Measurements from ENCODE around the gene VPS25.

VPS25 gene

GRCh38 chr17:42795465-42795864, 22.2 kb downstream of the VPS25 start:
- no peak for DNase-seq

GRCh38 chr17:42796066-42796758, 23.0 kb downstream of the VPS25 start:
- no peak for DNase-seq

GRCh38 chr17:42797067-42798007, 24.1 kb downstream of the VPS25 start:
- DNase-seq: no peak

- no peak for DNase-seq
These were observed 24.7 kb downstream of the VPS25 start for GRCh38 chr17:42798011-42798382.

DNA sequence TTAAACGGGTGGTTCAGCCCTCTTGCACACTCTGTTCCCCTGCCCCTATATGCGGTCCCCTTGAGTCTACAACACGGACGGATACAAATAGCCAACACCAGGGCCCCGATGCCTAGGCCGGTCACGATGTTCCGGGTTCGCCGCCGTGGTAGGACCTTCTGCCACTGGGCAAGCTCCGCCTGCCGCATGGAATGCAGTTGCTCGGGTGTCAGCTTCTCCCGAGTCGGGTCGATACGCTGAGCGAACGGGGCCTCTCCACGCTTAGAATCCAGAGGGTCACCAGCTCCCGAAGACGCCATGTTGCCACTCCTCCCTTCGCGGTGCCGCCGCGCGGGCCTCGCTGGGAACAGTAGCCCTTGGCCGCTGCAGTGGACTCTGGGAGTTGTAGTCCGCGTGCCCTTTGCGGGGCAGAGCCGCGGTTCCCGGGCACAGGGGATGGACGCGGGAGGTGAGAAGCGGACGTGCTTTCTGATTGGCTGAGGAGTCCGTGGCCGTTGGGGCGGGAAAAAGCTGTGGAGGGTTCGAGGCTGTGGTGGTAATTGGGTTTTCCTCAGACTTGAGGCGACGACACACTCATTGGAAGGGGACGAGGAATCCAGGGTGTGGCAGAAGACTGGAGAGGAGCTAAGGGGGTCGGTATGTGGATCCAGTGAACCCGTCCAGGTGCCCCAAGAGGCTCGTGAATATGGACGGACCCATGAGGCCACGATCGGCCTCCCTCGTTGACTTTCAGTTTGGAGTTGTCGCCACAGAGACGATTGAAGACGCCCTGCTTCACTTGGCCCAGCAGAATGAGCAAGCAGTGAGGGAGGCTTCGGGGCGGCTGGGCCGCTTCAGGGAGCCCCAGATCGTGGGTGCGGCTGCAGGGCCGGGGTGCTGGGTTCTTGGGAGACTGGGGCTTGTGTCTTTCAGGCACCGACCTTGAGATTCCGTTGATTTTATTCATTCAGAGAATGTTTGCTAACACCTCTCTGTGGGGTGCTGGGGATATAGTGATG, 25.4 kb downstream of the VPS25 start, which contains the start of the genes CNTD1 and COA3:
Gene CNTD1, plus strand, starts transcription at position 479 of the 998 bp plus-strand sequence. Its CDS starts 207 bp downstream, at position 686.
Gene COA3, minus strand, starts transcription at position 322 of the 998 bp plus-strand sequence. Its CDS starts 23 bp downstream, at position 299.
- peak; percentile 86 for DNase-seq

GRCh38 chr17:42803074-42803883, 30.0 kb downstream of the VPS25 start:
- DNase-seq: no peak

GRCh38 chr17:42804918-42805367, 31.7 kb downstream of the VPS25 start:
- DNase-seq: no peak

DNA sequence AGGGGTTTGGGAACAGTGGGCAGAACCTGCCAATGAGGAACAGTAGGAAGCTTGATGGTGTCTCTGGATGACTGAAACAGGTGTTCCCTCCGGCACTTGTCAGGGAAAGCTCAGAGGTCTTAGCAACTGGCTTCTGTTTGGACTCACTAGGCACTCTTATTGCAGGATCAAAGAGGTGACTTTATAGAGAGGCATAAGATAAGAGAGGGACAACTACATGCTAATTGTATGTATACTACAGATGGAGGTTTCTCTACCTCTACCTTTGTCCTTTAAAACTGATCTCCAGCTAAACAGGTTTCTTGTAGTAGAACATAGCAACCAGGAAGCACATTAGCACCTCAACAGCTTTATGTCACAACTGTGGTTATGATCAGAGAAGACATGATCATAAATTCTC, 33.0 kb downstream of the VPS25 start:
- no peak for DNase-seq

GRCh38 chr17:42809250-42809649, 36.0 kb downstream of the VPS25 start:
- DNase-seq: peak; percentile 74

DNA sequence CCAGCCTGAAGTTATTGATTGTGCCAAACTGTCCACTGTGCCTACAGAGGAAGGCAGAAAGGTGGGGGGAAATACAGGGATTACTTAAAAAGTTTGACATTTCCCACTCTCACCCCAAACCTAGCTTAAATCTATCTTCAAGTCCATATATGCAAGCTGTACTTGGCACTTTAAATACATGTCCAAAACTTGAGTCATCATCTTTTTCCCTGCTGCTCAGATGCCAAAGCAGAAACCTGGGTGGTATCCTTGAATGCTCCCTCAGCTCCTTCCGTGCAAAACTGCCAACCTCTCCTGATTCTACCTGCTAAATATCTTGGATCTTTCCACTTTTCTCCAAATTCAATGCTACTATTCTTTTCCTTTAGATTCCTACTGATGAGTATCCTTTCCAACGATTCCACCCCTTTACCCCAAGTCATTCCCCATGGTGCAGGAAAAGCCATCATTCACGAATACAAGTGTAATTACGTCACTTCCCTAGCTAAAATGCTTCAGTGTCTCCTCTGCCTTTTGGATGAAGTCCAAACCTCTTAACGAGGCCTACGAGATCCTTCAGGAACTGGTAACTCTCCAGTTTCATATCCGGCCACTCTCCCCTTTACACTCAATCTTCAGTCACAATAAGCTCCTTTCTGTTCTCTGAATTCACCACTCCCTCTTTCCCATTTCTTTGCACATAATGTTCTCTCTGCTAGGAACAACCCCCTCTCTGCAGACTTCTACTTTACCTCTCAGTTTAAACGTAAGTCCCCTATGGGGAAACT, 41.6 kb downstream of the VPS25 start:
- peak; percentile 82 for DNase-seq

GRCh38 chr17:42817866-42818265, 44.6 kb downstream of the VPS25 start:
- DNase-seq: peak; percentile 69

DNA sequence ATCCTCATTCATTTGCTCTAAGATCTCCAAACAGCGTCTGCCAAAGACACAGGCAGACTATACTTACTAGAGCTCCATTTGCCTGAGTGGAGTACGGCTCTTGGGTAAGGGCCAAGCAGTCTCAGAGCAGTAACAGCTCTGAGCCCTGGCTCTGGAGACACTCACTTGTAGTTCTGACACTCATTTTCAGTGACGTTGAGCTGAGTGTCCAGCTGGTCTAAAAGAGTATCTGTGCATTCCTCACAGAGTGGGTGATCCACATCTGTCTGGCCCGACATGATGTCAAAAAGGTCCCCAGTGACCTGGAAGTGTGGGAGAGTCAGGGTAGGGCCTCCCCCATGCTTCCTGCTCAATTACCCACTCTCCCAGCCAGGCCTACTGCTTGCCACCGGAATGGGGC, 45.1 kb downstream of the VPS25 start:
- no peak for DNase-seq

- DNase-seq: peak; percentile 39
These were observed 46.8 kb downstream of the VPS25 start for GRCh38 chr17:42819939-42820535.

GRCh38 chr17:42821176-42821575, 47.9 kb downstream of the VPS25 start:
- DNase-seq: no peak

DNA sequence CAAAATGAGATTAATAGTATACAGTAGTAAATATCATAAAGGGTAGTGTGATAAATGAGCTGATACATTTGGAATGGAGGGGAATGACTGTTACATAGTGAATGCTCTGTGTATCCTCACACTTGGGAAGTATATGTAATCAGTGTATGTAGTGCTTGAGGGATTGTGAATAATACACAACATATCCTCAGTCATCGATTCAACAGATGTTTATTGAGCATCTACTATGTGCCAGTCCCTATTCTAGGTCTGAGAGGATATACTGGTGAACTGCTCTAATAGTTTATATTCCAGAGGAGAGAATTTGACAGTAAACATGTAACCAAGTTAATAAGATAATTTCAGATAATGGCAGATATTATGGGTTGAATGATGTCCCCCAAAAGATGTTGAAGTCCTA, 54.2 kb downstream of the VPS25 start:
- no peak for DNase-seq
